ENCODE measurements around the gene NF1.

DNA sequence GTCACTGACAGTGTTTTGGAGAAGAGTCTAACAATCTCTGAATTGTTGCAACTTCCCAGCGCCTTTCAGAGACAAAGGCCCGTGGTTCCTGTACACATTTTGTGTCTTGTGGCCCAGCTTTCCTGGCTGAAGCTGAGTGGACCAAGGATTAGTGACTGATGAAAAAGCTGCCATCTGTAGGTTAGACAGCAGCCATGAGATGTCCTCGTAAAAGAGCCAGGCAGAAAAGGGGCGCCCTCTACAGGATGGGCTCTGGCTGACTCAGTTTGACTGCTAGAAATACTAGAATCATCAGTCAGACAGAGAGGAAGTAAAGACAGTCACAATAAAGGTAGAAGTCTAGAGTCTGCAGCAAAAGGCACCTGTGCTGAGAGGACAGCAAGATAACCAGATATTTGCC is 26.5 kb upstream of the NF1 start:
- TF ChIP-seq, protein P1, sequence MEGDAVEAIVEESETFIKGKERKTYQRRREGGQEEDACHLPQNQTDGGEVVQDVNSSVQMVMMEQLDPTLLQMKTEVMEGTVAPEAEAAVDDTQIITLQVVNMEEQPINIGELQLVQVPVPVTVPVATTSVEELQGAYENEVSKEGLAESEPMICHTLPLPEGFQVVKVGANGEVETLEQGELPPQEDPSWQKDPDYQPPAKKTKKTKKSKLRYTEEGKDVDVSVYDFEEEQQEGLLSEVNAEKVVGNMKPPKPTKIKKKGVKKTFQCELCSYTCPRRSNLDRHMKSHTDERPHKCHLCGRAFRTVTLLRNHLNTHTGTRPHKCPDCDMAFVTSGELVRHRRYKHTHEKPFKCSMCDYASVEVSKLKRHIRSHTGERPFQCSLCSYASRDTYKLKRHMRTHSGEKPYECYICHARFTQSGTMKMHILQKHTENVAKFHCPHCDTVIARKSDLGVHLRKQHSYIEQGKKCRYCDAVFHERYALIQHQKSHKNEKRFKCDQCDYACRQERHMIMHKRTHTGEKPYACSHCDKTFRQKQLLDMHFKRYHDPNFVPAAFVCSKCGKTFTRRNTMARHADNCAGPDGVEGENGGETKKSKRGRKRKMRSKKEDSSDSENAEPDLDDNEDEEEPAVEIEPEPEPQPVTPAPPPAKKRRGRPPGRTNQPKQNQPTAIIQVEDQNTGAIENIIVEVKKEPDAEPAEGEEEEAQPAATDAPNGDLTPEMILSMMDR (IDR thresholded peaks at IDR 0.05), result peak in 2 of 6 experiments; percentile 10 to 40
- TF ChIP-seq POLR2A (IDR thresholded peaks at IDR 0.05), result no peak
